HL-60 (cell line): Measurements from ENCODE around the gene TIGD3.

Experiments used
- DNase-seq, 2 experiments: peaks; one replicate each; pipeline ENCODE4 v3.0.0-alpha.2; 2010 to 2020; ENCODE audit warnings: low read depth in 1 of 2, low spot score in 1 of 2
- H3K27ac ChIP-seq: fragments of 250-450 bp; sonication (Bioruptor Pico); replicated peaks from 2 replicates; pipeline ENCODE4 v1.5.1; 2020; ENCODE audit warnings: mild to moderate bottlenecking, moderate library complexity
- H3K27me3 ChIP-seq: fragments of 250-450 bp; sonication (Bioruptor Pico); 2 replicates; pipeline ENCODE4 v1.5.1; 2021; ENCODE audit warnings: mild to moderate bottlenecking, moderate library complexity; ENCODE audit not compliant: insufficient read depth, poor library complexity, severe bottlenecking
- H3K4me3 ChIP-seq: replicated peaks from 2 replicates; pipeline ENCODE4 v1.5.1; 2011; ENCODE audit warnings: mild to moderate bottlenecking, control low read depth, low read length; ENCODE audit not compliant: insufficient read depth
- GABPA ChIP-seq: IDR thresholded peaks from 2 replicates; pipeline ENCODE4 v1.6.1; 2012; ENCODE audit warnings: low read depth
- POLR2AphosphoS5 ChIP-seq: IDR thresholded peaks from 2 replicates; pipeline ENCODE4 v1.6.1; 2012; ENCODE audit warnings: low read depth
- SPI1 ChIP-seq: IDR thresholded peaks from 2 replicates; pipeline ENCODE4 v1.6.1; 2012; ENCODE audit warnings: low read depth, mild to moderate bottlenecking, borderline replicate concordance
- TF ChIP-seq, protein P1 (sequence below): IDR thresholded peaks from one replicate; pipeline ENCODE4 v1.5.1; 2011; ENCODE audit warnings: low read length, control low read depth, inconsistent platforms; ENCODE audit not compliant: insufficient read depth
- TF ChIP-seq, protein P2 (sequence below): IDR thresholded peaks from 2 replicates; pipeline ENCODE4 v1.6.1; 2012; ENCODE audit warnings: low read depth; ENCODE audit not compliant: insufficient replicate concordance

Gene TIGD3

GRCh38 chr11:65340226-65340625 is 14.3 kb upstream of the TIGD3 start:
- H3K27me3 ChIP-seq, result no peaks in the 10 kb centered on the region
- no peak overlapping the region for H3K27ac ChIP-seq
- no peak overlapping the region for H3K4me3 ChIP-seq
- TF ChIP-seq, protein P1, sequence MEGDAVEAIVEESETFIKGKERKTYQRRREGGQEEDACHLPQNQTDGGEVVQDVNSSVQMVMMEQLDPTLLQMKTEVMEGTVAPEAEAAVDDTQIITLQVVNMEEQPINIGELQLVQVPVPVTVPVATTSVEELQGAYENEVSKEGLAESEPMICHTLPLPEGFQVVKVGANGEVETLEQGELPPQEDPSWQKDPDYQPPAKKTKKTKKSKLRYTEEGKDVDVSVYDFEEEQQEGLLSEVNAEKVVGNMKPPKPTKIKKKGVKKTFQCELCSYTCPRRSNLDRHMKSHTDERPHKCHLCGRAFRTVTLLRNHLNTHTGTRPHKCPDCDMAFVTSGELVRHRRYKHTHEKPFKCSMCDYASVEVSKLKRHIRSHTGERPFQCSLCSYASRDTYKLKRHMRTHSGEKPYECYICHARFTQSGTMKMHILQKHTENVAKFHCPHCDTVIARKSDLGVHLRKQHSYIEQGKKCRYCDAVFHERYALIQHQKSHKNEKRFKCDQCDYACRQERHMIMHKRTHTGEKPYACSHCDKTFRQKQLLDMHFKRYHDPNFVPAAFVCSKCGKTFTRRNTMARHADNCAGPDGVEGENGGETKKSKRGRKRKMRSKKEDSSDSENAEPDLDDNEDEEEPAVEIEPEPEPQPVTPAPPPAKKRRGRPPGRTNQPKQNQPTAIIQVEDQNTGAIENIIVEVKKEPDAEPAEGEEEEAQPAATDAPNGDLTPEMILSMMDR, result no peak
- no peak for TF ChIP-seq GABPA
- TF ChIP-seq SPI1, result no peak
- TF ChIP-seq, protein P2, sequence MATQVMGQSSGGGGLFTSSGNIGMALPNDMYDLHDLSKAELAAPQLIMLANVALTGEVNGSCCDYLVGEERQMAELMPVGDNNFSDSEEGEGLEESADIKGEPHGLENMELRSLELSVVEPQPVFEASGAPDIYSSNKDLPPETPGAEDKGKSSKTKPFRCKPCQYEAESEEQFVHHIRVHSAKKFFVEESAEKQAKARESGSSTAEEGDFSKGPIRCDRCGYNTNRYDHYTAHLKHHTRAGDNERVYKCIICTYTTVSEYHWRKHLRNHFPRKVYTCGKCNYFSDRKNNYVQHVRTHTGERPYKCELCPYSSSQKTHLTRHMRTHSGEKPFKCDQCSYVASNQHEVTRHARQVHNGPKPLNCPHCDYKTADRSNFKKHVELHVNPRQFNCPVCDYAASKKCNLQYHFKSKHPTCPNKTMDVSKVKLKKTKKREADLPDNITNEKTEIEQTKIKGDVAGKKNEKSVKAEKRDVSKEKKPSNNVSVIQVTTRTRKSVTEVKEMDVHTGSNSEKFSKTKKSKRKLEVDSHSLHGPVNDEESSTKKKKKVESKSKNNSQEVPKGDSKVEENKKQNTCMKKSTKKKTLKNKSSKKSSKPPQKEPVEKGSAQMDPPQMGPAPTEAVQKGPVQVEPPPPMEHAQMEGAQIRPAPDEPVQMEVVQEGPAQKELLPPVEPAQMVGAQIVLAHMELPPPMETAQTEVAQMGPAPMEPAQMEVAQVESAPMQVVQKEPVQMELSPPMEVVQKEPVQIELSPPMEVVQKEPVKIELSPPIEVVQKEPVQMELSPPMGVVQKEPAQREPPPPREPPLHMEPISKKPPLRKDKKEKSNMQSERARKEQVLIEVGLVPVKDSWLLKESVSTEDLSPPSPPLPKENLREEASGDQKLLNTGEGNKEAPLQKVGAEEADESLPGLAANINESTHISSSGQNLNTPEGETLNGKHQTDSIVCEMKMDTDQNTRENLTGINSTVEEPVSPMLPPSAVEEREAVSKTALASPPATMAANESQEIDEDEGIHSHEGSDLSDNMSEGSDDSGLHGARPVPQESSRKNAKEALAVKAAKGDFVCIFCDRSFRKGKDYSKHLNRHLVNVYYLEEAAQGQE, result no peak
- no peak for TF ChIP-seq POLR2AphosphoS5
- DNase-seq, result no peak

DNA sequence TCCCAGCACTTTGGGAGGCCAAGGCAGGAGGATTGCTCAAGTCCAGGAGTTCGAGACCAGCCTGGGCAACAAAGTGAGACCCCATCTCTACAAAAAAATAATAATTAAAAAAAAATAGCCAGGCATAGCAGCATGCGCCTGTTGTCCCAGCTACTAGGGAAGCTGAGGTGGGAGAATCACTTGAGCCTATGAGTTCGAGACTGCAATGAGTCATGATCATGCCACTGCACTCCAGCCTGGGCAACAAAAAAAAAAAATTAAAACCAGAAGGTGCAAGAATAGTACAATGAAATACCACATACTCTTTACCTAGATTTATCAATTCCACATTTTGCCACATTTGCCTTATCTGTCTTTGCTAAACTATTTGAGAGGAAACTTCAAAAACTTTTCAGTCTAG is 12.7 kb upstream of the TIGD3 start:
- no peak for TF ChIP-seq GABPA
- TF ChIP-seq, protein P2, result no peak
- TF ChIP-seq, protein P1, result no peak
- no peak for TF ChIP-seq SPI1
- H3K4me3 ChIP-seq, result no peak overlapping the region

DNA sequence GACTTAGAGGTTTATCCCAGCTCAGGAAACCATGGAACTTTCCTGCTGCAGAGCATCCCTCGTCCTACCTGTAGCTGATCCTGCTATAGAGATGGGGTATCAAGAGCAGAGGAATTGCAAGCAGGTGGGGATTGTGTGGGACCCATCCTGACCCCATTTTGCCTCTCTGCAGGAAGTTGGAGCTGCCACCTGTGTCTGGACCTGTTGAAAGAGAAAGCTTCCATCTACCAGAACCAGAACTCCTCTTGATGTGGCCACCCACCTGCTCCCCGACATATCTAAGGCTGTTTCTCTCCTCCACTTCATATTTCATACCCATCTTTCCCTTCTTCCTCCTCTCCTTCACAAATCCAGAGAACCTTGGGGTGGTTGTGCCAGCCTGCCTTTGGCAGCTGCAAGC is 3.0 kb upstream of the TIGD3 start:
- no peak for DNase-seq
- H3K27ac ChIP-seq, result no peak overlapping the region

More for the DNA sequence above, 12.7 kb upstream of the TIGD3 start:
- DNase-seq, result no peak
- H3K27me3 ChIP-seq, result no peaks in the 10 kb centered on the region
- no peak overlapping the region for H3K27ac ChIP-seq

More for the DNA sequence above, 3.0 kb upstream of the TIGD3 start:
- Histone ChIP-seq H3K27me3 (no peaks in the 10 kb centered on the region), H3K4me3 (no peak overlapping the region)
- TF ChIP-seq, protein P1, result no peak
- no peak for TF ChIP-seq POLR2AphosphoS5
- TF ChIP-seq GABPA, result no peak
- TF ChIP-seq, protein P2, result no peak
